HepG2 (cell line): ENCODE results near the gene PKD2L1. TPM values are rescaled to one million over a fixed set of nuclear protein-coding genes. Genes with fewer than 3 reads are reported as not detected.

ENCODE experiments used
- ETV6 ChIP-seq: sonication (generic); formaldehyde crosslinking; conservative IDR thresholded peaks from 2 replicates; pipeline ENCODE4 v1.4.0; 2020; ENCODE audit warnings: missing genetic modification reagents
- FOSL2 ChIP-seq: sonication (generic); formaldehyde crosslinking; IDR thresholded peaks from 2 replicates; pipeline ENCODE4 v1.4.0; 2020; ENCODE audit warnings: missing genetic modification reagents
- HMG20A ChIP-seq: IDR thresholded peaks from 2 replicates; pipeline ENCODE4 v1.6.1; 2016; ENCODE audit warnings: borderline replicate concordance
- JUNB ChIP-seq: sonication (generic); formaldehyde crosslinking; IDR thresholded peaks from 2 replicates; pipeline ENCODE4 v1.8.0; 2022; ENCODE audit warnings: missing genetic modification reagents, mild to moderate bottlenecking, borderline replicate concordance
- POLR2A ChIP-seq, 2 experiments: IDR thresholded peaks; 2 replicates each; pipeline ENCODE4 v1.6.1; 2011; ENCODE audit warnings: low read depth in 2 of 2, low read length in 2 of 2, mild to moderate bottlenecking in 1 of 2, moderate library complexity in 1 of 2; ENCODE audit not compliant: insufficient read depth in 1 of 2
- RBM39 ChIP-seq: fragments of 200-400 bp; formaldehyde crosslinking; IDR thresholded peaks from one replicate; pipeline ENCODE4 v1.6.1; 2018; ENCODE audit warnings: antibody characterized with exemption, mild to moderate bottlenecking, low read depth, low read length; ENCODE audit not compliant: poor library complexity, severe bottlenecking
- RXRA ChIP-seq: sonication (generic); formaldehyde crosslinking; IDR thresholded peaks from 2 replicates; pipeline ENCODE4 v1.5.1; 2020; ENCODE audit warnings: missing genetic modification reagents
- SNAPC2 ChIP-seq: sonication (generic); formaldehyde crosslinking; IDR thresholded peaks from 2 replicates; pipeline ENCODE4 v1.8.1; 2022; ENCODE audit warnings: mild to moderate bottlenecking, missing genetic modification reagents
- ZFYVE20 ChIP-seq: sonication (generic); formaldehyde crosslinking; IDR thresholded peaks from 2 replicates; pipeline ENCODE4 v1.8.0; 2023; ENCODE audit warnings: low read depth, mild to moderate bottlenecking, moderate library complexity, missing genetic modification reagents, borderline replicate concordance
- ZNF782 ChIP-seq: sonication (generic); formaldehyde crosslinking; IDR thresholded peaks from 2 replicates; pipeline ENCODE4 v1.4.0; 2020; ENCODE audit warnings: missing genetic modification reagents, mild to moderate bottlenecking, borderline replicate concordance
- polyA plus RNA-seq, 8 experiments: library from polyadenylated mRNA; depleted of rRNA in 3 of 8; stranded (reverse) in 7 of 8; unstranded in 1 of 8; fragments of >200 nt; fragmentation: Illumina TruSeq in 4 of 8; extraction: Trizol in 4 of 8; gene quantifications; 2 replicates each; pipeline versions ENCODE4 v1.2.1 to v1.2.3, GENCODE V29; 2011 to 2016; ENCODE audit warnings: low read depth in 4 of 8, missing spikeins in 1 of 8, mixed read lengths in 1 of 8; ENCODE audit not compliant: insufficient read depth in 1 of 8
- total RNA-seq, 5 experiments: library from RNA; depleted of rRNA; stranded (reverse); fragments of >200 nt; fragmentation: Illumina TruSeq; extraction: Trizol; gene quantifications; 2 replicates each; pipeline ENCODE4 v1.2.3, GENCODE V29; 2016; ENCODE audit warnings: low read depth in 1 of 5
- TF ChIP-seq, protein P1 (sequence below): sonication (generic); formaldehyde crosslinking; IDR thresholded peaks from 2 replicates; pipeline ENCODE4 v1.5.0; 2020; ENCODE audit warnings: mild to moderate bottlenecking, missing genetic modification reagents, moderate library complexity
- TF ChIP-seq, protein P2 (sequence below), 2 experiments: sonication (generic) in 1 of 2; formaldehyde crosslinking in 1 of 2; IDR thresholded peaks; 2 replicates each; pipeline versions ENCODE4 v1.4.0 to v1.6.1; 2016 to 2020; ENCODE audit warnings: borderline replicate concordance in 1 of 2, low read depth in 1 of 2, mild to moderate bottlenecking in 1 of 2, missing genetic modification reagents in 1 of 2
- TF ChIP-seq, protein P3 (sequence below): IDR thresholded peaks from 2 replicates; pipeline ENCODE4 v1.6.1; 2016; ENCODE audit warnings: mild to moderate bottlenecking
- TF ChIP-seq, protein P4 (sequence below): IDR thresholded peaks from 2 replicates; pipeline ENCODE4 v1.6.1; 2016; ENCODE audit warnings: control low read depth
- TF ChIP-seq, protein P5 (sequence below): sonication (generic); formaldehyde crosslinking; IDR thresholded peaks from 2 replicates; pipeline ENCODE4 v1.4.0; 2020; ENCODE audit warnings: missing genetic modification reagents, borderline replicate concordance

PKD2L1 gene
- total and polyA plus RNA-seq, 2 of the 13 experiments (the other 11 are each of a cell fraction or from before 2014, with no cell fraction given) = 0.07 to 0.15 TPM

- TF ChIP-seq, protein P1, sequence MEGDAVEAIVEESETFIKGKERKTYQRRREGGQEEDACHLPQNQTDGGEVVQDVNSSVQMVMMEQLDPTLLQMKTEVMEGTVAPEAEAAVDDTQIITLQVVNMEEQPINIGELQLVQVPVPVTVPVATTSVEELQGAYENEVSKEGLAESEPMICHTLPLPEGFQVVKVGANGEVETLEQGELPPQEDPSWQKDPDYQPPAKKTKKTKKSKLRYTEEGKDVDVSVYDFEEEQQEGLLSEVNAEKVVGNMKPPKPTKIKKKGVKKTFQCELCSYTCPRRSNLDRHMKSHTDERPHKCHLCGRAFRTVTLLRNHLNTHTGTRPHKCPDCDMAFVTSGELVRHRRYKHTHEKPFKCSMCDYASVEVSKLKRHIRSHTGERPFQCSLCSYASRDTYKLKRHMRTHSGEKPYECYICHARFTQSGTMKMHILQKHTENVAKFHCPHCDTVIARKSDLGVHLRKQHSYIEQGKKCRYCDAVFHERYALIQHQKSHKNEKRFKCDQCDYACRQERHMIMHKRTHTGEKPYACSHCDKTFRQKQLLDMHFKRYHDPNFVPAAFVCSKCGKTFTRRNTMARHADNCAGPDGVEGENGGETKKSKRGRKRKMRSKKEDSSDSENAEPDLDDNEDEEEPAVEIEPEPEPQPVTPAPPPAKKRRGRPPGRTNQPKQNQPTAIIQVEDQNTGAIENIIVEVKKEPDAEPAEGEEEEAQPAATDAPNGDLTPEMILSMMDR (CRISPR knock-in tag) = 0 out of 2 replicates have a peak, but pooled peaks have one; percentile 6
- TF ChIP-seq ZNF782 (CRISPR knock-in tag) = no peak
- peak in 1 of 2 experiments; percentile 62; a peak in 1 of 4 replicates for TF ChIP-seq POLR2A (IDR thresholded peaks at IDR 0.05; ENCODE audit: insufficient read depth in 1 of 2, low read depth in 2 of 2, low read length in 2 of 2)
- TF ChIP-seq JUNB (CRISPR knock-in tag) = no peak
- TF ChIP-seq ZFYVE20 (CRISPR knock-in tag) = no peak
- no peak for TF ChIP-seq ETV6 (CRISPR knock-in tag)
- TF ChIP-seq FOSL2 (CRISPR knock-in tag) = peak; percentile 47
- peak; percentile 29; the same call in 1 of the 2 replicates for TF ChIP-seq HMG20A (CRISPR knock-in tag)
- TF ChIP-seq, protein P2, sequence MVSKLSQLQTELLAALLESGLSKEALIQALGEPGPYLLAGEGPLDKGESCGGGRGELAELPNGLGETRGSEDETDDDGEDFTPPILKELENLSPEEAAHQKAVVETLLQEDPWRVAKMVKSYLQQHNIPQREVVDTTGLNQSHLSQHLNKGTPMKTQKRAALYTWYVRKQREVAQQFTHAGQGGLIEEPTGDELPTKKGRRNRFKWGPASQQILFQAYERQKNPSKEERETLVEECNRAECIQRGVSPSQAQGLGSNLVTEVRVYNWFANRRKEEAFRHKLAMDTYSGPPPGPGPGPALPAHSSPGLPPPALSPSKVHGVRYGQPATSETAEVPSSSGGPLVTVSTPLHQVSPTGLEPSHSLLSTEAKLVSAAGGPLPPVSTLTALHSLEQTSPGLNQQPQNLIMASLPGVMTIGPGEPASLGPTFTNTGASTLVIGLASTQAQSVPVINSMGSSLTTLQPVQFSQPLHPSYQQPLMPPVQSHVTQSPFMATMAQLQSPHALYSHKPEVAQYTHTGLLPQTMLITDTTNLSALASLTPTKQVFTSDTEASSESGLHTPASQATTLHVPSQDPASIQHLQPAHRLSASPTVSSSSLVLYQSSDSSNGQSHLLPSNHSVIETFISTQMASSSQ (IDR thresholded peaks at IDR 0.05; ENCODE audit: low read depth) = no peak
- TF ChIP-seq, protein P2 (CRISPR knock-in tag; IDR thresholded peaks at IDR 0.05; ENCODE audit: borderline replicate concordance) = no peak
- TF ChIP-seq, protein P3, sequence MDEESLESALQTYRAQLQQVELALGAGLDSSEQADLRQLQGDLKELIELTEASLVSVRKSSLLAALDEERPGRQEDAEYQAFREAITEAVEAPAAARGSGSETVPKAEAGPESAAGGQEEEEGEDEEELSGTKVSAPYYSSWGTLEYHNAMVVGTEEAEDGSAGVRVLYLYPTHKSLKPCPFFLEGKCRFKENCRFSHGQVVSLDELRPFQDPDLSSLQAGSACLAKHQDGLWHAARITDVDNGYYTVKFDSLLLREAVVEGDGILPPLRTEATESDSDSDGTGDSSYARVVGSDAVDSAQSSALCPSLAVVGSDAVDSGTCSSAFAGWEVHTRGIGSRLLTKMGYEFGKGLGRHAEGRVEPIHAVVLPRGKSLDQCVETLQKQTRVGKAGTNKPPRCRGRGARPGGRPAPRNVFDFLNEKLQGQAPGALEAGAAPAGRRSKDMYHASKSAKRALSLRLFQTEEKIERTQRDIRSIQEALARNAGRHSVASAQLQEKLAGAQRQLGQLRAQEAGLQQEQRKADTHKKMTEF (CRISPR knock-in tag) = peak; percentile 38; the same call in 1 of the 2 replicates
- TF ChIP-seq, protein P4, sequence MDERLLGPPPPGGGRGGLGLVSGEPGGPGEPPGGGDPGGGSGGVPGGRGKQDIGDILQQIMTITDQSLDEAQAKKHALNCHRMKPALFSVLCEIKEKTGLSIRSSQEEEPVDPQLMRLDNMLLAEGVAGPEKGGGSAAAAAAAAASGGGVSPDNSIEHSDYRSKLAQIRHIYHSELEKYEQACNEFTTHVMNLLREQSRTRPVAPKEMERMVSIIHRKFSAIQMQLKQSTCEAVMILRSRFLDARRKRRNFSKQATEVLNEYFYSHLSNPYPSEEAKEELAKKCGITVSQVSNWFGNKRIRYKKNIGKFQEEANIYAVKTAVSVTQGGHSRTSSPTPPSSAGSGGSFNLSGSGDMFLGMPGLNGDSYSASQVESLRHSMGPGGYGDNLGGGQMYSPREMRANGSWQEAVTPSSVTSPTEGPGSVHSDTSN (CRISPR knock-in tag) = no peak
- peak; percentile 72; the same call in 1 of the 2 replicates for TF ChIP-seq RXRA (CRISPR knock-in tag)
- TF ChIP-seq, protein P5, sequence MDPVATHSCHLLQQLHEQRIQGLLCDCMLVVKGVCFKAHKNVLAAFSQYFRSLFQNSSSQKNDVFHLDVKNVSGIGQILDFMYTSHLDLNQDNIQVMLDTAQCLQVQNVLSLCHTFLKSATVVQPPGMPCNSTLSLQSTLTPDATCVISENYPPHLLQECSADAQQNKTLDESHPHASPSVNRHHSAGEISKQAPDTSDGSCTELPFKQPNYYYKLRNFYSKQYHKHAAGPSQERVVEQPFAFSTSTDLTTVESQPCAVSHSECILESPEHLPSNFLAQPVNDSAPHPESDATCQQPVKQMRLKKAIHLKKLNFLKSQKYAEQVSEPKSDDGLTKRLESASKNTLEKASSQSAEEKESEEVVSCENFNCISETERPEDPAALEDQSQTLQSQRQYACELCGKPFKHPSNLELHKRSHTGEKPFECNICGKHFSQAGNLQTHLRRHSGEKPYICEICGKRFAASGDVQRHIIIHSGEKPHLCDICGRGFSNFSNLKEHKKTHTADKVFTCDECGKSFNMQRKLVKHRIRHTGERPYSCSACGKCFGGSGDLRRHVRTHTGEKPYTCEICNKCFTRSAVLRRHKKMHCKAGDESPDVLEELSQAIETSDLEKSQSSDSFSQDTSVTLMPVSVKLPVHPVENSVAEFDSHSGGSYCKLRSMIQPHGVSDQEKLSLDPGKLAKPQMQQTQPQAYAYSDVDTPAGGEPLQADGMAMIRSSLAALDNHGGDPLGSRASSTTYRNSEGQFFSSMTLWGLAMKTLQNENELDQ (CRISPR knock-in tag) = no peak
- TF ChIP-seq RBM39 = no peak
- TF ChIP-seq SNAPC2 (CRISPR knock-in tag) = no peak
Observed at GRCh38 chr10:100364735-100365391, 34.8 kb upstream of the PKD2L1 start (continued).
